ENCODE measurements around the gene PSMD14.

The PSMD14 gene

GRCh38 chr2:161425728-161426454, 117.7 kb downstream of the PSMD14 start:
- TF ChIP-seq, protein P1, sequence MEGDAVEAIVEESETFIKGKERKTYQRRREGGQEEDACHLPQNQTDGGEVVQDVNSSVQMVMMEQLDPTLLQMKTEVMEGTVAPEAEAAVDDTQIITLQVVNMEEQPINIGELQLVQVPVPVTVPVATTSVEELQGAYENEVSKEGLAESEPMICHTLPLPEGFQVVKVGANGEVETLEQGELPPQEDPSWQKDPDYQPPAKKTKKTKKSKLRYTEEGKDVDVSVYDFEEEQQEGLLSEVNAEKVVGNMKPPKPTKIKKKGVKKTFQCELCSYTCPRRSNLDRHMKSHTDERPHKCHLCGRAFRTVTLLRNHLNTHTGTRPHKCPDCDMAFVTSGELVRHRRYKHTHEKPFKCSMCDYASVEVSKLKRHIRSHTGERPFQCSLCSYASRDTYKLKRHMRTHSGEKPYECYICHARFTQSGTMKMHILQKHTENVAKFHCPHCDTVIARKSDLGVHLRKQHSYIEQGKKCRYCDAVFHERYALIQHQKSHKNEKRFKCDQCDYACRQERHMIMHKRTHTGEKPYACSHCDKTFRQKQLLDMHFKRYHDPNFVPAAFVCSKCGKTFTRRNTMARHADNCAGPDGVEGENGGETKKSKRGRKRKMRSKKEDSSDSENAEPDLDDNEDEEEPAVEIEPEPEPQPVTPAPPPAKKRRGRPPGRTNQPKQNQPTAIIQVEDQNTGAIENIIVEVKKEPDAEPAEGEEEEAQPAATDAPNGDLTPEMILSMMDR (IDR thresholded peaks at IDR 0.05) = no peak
- Histone ChIP-seq H3K9me3 (ENCODE audit: control insufficient read depth, low read length) (no peaks in the 10 kb centered on the region), H3K4me1 (no peaks in the 10 kb centered on the region), H3K27ac (no peak overlapping the region), H3K4me2 (ENCODE audit: low read length) (no peak overlapping the region), H3K79me2 (no peaks in the 10 kb centered on the region), H3K4me3 (ENCODE audit: low read depth, low read length) (no peak overlapping the region), H3K9ac (no peak overlapping the region), H3K36me3 (ENCODE audit: control insufficient read depth, insufficient read depth, low read length) (no peaks in the 10 kb centered on the region), H2AFZ (no peak overlapping the region), H3K27me3 (ENCODE audit: control insufficient read depth, insufficient read depth, low read length) (peaks cover 37% of the 10 kb centered on the region)

- H3K36me3 ChIP-seq (ENCODE audit: control insufficient read depth, insufficient read depth, low read length) = no peaks in the 10 kb centered on the region
- no peaks in the 10 kb centered on the region for H3K79me2 ChIP-seq
- H2AFZ ChIP-seq = no peak overlapping the region
- peaks cover 37% of the 10 kb centered on the region for H3K27me3 ChIP-seq (ENCODE audit: control insufficient read depth, insufficient read depth, low read length)
- TF ChIP-seq, protein P1 (IDR thresholded peaks at IDR 0.05) = no peak
- no peaks in the 10 kb centered on the region for H3K4me1 ChIP-seq
- no peak overlapping the region for H3K27ac ChIP-seq
- no peaks in the 10 kb centered on the region for H3K9me3 ChIP-seq (ENCODE audit: control insufficient read depth, low read length)
- H3K4me2 ChIP-seq (ENCODE audit: low read length) = no peak overlapping the region
- no peak overlapping the region for H3K4me3 ChIP-seq (ENCODE audit: low read depth, low read length)
- H3K9ac ChIP-seq = no peak overlapping the region
Measured at GRCh38 chr2:161426455-161426921, 118.3 kb downstream of the PSMD14 start.

GRCh38 chr2:161426922-161427663, 118.9 kb downstream of the PSMD14 start:
- no peak overlapping the region for H3K27ac ChIP-seq
- H3K4me1 ChIP-seq = no peaks in the 10 kb centered on the region
- no peak overlapping the region for H3K4me3 ChIP-seq (ENCODE audit: low read depth, low read length)
- H3K9me3 ChIP-seq (ENCODE audit: control insufficient read depth, low read length) = no peaks in the 10 kb centered on the region
- no peaks in the 10 kb centered on the region for H3K36me3 ChIP-seq (ENCODE audit: control insufficient read depth, insufficient read depth, low read length)
- peaks cover 37% of the 10 kb centered on the region for H3K27me3 ChIP-seq (ENCODE audit: control insufficient read depth, insufficient read depth, low read length)
- H3K79me2 ChIP-seq = no peaks in the 10 kb centered on the region
- H3K9ac ChIP-seq = no peak overlapping the region
- no peak overlapping the region for H3K4me2 ChIP-seq (ENCODE audit: low read length)
- peak overlapping the region; percentile 21 for H2AFZ ChIP-seq
- TF ChIP-seq, protein P1 (IDR thresholded peaks at IDR 0.05) = no peak

DNA sequence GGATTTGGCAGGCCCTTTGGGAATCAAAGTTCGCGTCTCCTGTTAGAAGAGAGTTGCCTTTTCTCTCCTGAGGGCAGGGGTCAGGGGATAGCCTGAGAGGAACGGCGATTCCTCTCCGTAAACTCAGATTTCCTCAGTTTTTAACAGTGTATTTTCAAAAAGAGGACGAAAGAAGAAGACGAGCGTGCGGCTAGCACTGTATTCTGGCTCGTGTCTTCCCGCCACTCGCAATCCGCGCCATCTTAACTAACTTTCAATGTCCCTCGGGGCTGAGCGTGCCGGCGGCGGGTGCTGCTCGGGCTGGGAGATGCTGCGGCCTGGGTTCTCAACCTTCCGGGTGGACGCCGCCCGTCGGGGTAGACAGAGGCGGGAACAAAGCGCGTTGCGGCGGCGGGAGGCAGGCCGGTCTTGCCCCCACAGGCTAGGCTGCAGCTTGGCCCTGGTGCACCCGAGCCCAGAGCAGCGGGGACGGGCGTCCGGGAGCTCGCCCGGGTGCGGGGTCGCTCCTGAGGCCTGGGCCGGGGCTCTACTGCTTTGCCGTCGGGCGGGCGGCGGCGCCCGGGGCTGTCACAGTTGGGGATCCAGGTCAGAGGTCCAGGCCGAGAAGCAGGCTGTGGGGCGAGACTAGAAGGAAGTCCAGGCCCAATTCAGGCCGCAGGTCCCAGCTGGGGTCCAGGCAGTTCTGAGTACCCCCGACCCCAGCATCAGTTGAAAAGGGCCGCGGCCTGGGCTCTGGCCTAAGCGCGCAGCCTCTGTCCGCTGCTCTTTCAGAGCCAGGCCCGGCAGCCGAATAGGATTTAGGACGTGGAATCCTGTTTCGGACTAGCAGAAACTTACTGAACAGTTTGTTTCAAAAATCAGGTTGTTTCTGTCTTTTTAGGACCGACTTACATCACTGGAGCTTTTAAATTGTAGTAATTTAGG, 119.7 kb downstream of the PSMD14 start:
- Histone ChIP-seq H3K79me2 (no peaks in the 10 kb centered on the region), H2AFZ (peak overlapping the region; percentile 21), H3K27me3 (ENCODE audit: control insufficient read depth, insufficient read depth, low read length) (peaks cover 33% of the 10 kb centered on the region), H3K9ac (no peak overlapping the region), H3K36me3 (ENCODE audit: control insufficient read depth, insufficient read depth, low read length) (no peaks in the 10 kb centered on the region), H3K9me3 (ENCODE audit: control insufficient read depth, low read length) (no peaks in the 10 kb centered on the region), H3K4me2 (ENCODE audit: low read length) (no peak overlapping the region), H3K4me1 (no peaks in the 10 kb centered on the region), H3K27ac (no peak overlapping the region), H3K4me3 (ENCODE audit: low read depth, low read length) (no peak overlapping the region)
- TF ChIP-seq, protein P1 (IDR thresholded peaks at IDR 0.05) = no peak

All from parathyroid adenoma (tissue), 2 donors.